ENCODE results near the gene TMEM17.

DNA sequence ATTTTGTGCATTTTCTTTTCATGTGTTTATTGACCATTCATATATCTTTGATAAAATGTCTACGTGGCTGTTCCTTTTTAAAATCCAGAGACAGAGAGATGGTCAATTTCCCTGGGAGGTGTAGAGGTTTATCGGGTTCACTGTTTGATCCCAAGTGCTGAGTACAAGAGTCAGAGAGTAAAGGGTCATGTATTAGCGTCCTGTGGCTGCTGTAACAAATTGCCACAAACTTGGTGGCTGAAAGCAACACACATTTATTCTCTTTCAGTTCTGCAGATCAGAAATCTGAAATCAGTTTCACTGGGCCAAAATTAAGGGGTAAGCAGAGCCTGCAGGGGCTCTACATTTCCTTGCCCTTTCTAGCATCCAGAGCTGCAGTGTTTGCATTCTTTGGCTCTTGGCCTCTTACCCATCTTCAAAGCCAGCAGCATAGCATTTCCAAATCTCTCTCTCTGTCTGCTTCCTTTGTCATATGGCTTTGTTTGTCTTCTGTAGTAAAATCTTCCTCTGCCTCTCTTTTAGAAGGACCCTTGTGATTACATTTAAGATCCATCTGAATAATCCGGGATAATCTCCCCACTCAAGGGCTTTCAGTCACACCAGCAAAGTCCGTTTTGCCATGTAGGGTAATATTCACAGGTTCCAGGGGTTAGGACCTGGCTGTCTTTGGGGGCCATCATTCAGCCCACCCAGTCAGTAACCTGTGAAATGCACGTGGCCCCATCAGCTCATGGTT, 49.9 kb downstream of the TMEM17 start:
- TF ChIP-seq, protein P1, sequence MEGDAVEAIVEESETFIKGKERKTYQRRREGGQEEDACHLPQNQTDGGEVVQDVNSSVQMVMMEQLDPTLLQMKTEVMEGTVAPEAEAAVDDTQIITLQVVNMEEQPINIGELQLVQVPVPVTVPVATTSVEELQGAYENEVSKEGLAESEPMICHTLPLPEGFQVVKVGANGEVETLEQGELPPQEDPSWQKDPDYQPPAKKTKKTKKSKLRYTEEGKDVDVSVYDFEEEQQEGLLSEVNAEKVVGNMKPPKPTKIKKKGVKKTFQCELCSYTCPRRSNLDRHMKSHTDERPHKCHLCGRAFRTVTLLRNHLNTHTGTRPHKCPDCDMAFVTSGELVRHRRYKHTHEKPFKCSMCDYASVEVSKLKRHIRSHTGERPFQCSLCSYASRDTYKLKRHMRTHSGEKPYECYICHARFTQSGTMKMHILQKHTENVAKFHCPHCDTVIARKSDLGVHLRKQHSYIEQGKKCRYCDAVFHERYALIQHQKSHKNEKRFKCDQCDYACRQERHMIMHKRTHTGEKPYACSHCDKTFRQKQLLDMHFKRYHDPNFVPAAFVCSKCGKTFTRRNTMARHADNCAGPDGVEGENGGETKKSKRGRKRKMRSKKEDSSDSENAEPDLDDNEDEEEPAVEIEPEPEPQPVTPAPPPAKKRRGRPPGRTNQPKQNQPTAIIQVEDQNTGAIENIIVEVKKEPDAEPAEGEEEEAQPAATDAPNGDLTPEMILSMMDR (IDR thresholded peaks at IDR 0.05): no peak
- TF ChIP-seq EZH2 (IDR thresholded peaks at IDR 0.05) (no peak), EZH2phosphoT487 (IDR thresholded peaks at IDR 0.05) (no peak)

All from neural progenitor cell (in vitro differentiated cells).